SU-DHL-6 (cell line): ENCODE data around the gene MEGF6.

Source experiments
- H2AFZ ChIP-seq: fragments of 200-600 bp; sonication (generic); 2 replicates; pipeline ENCODE4 v1.6.1; 2014; ENCODE audit warnings: low read depth, mild to moderate bottlenecking, moderate library complexity, mixed read lengths, antibody characterized with exemption, low read length; ENCODE audit not compliant: severe bottlenecking
- H3F3A ChIP-seq: fragments of 200-600 bp; shearing (Covaris generic); 2 replicates; pipeline ENCODE4 v1.6.0; 2016; ENCODE audit warnings: antibody characterized with exemption, mild to moderate bottlenecking; ENCODE audit not compliant: insufficient read depth
- H3K27ac ChIP-seq: fragments of 200-600 bp; sonication (generic); 2 replicates; pipeline ENCODE4 v1.5.1; 2016; ENCODE audit warnings: low read depth, mild to moderate bottlenecking, low read length, moderate library complexity, mixed read lengths
- H3K27me3 ChIP-seq: fragments of 200-600 bp; sonication (generic), shearing (Covaris generic); 2 replicates; pipeline ENCODE4 v1.6.0; 2014; ENCODE audit warnings: mild to moderate bottlenecking, low read length
- H3K36me3 ChIP-seq: fragments of 200-600 bp; sonication (generic); 2 replicates; pipeline ENCODE4 v1.6.1; 2014; ENCODE audit warnings: mild to moderate bottlenecking, low read length, mixed read lengths
- H3K4me2 ChIP-seq: fragments of 300-600, 200-600 bp; shearing (Covaris generic), sonication (generic); 2 replicates; pipeline ENCODE4 v1.6.0; 2014; ENCODE audit warnings: low read length, low read depth, mild to moderate bottlenecking; ENCODE audit not compliant: poor library complexity, severe bottlenecking
- H3K4me3 ChIP-seq: fragments of 200-600 bp; sonication (generic); 2 replicates; pipeline ENCODE4 v1.5.1; 2014; ENCODE audit warnings: antibody characterized with exemption, low read length, mild to moderate bottlenecking, mixed read lengths; ENCODE audit not compliant: insufficient read depth, poor library complexity, severe bottlenecking
- H3K79me2 ChIP-seq: fragments of 200-600 bp; sonication (generic); 2 replicates; pipeline ENCODE4 v1.6.1; 2014; ENCODE audit warnings: mild to moderate bottlenecking, low read length, moderate library complexity; ENCODE audit not compliant: insufficient read depth
- H3K9ac ChIP-seq: fragments of 200-600 bp; sonication (generic); 2 replicates; pipeline ENCODE4 v1.7.0; 2014; ENCODE audit warnings: mild to moderate bottlenecking, low read length
- H3K9me2 ChIP-seq: fragments of 200-600 bp; sonication (generic); replicated peaks from 2 replicates; pipeline ENCODE4 v1.6.1; 2014; ENCODE audit warnings: low read length; ENCODE audit not compliant: insufficient read depth
- H3K9me3 ChIP-seq: fragments of 200-600 bp; sonication (generic); 2 replicates; pipeline ENCODE4 v1.6.1; 2014; ENCODE audit warnings: low read length, mixed read lengths; ENCODE audit not compliant: insufficient read depth
- H4K20me1 ChIP-seq: fragments of 200-600 bp; sonication (generic); 2 replicates; pipeline ENCODE4 v1.6.1; 2014; ENCODE audit warnings: low read depth, mild to moderate bottlenecking, antibody characterized with exemption, low read length, moderate library complexity, mixed read lengths
- CTCF ChIP-seq: fragments of 200-600 bp; sonication (generic); IDR thresholded peaks from one replicate; pipeline ENCODE4 v1.5.1; 2017; ENCODE audit warnings: antibody characterized with exemption, mild to moderate bottlenecking, low read length, moderate library complexity; ENCODE audit not compliant: insufficient read depth, poor library complexity, severe bottlenecking
- EZH2phosphoT487 ChIP-seq: fragments of 200-600 bp; sonication (generic), shearing (Covaris generic); conservative IDR thresholded peaks from 2 replicates; pipeline ENCODE4 v1.6.1; 2018; ENCODE audit warnings: mild to moderate bottlenecking, antibody characterized with exemption, low read length, moderate library complexity, mixed read lengths

MEGF6 gene

GRCh38 chr1:3645666-3646355 is 34.5 kb upstream of the MEGF6 start:
- Histone ChIP-seq H3K9me3 (no peaks in the 10 kb centered on the region), H3F3A (peaks cover 4% of the 10 kb centered on the region; the same call in 1 of the 2 replicates), H3K36me3 (no peaks in the 10 kb centered on the region)

GRCh38 chr1:3645247-3645646 is 33.9 kb upstream of the MEGF6 start:
- Histone ChIP-seq H2AFZ (no peak overlapping the region), H3K27ac (no peak overlapping the region), H3K9me2 (no peaks in the 10 kb centered on the region), H4K20me1 (no peaks in the 10 kb centered on the region), H3K79me2 (no peaks in the 10 kb centered on the region), H3F3A (peaks cover 4% of the 10 kb centered on the region; the same call in 1 of the 2 replicates), H3K9ac (no peak overlapping the region), H3K27me3 (no peaks in the 10 kb centered on the region), H3K4me3 (no peak overlapping the region), H3K36me3 (no peaks in the 10 kb centered on the region), H3K4me2 (no peak overlapping the region), H3K9me3 (no peaks in the 10 kb centered on the region)
- TF ChIP-seq CTCF (no peak), EZH2phosphoT487 (no peak)

More at GRCh38 chr1:3645666-3646355, 34.5 kb upstream of the MEGF6 start:
- TF ChIP-seq EZH2phosphoT487 (no peak), CTCF (no peak)
- Histone ChIP-seq H3K27me3 (no peaks in the 10 kb centered on the region), H3K79me2 (no peaks in the 10 kb centered on the region), H3K27ac (no peak overlapping the region), H3K9me2 (no peaks in the 10 kb centered on the region), H4K20me1 (no peaks in the 10 kb centered on the region), H3K4me2 (no peak overlapping the region), H3K9ac (no peak overlapping the region), H2AFZ (no peak overlapping the region), H3K4me3 (no peak overlapping the region)

- Histone ChIP-seq H4K20me1 (no peaks in the 10 kb centered on the region), H3K9me3 (no peaks in the 10 kb centered on the region), H2AFZ (no peak overlapping the region), H3F3A (peaks cover 4% of the 10 kb centered on the region; the same call in 1 of the 2 replicates), H3K9me2 (no peaks in the 10 kb centered on the region), H3K79me2 (no peaks in the 10 kb centered on the region), H3K36me3 (no peaks in the 10 kb centered on the region), H3K27ac (no peak overlapping the region), H3K4me2 (no peak overlapping the region), H3K27me3 (no peaks in the 10 kb centered on the region), H3K9ac (no peak overlapping the region), H3K4me3 (no peak overlapping the region)
- TF ChIP-seq CTCF (no peak), EZH2phosphoT487 (no peak)
Measured at GRCh38 chr1:3644273-3644672, 33.0 kb upstream of the MEGF6 start.
